Activated T-cell treated with anti-CD3 and anti-CD28 coated beads, Interleukin-2, amount 50 U/mL, for 48 hours (primary cell): ENCODE data around the gene IL12A.

Experiments
- DNase-seq, 2 experiments: peaks; one replicate each; pipeline ENCODE4 v3.0.0-alpha.2; 2020

The IL12A gene

DNA sequence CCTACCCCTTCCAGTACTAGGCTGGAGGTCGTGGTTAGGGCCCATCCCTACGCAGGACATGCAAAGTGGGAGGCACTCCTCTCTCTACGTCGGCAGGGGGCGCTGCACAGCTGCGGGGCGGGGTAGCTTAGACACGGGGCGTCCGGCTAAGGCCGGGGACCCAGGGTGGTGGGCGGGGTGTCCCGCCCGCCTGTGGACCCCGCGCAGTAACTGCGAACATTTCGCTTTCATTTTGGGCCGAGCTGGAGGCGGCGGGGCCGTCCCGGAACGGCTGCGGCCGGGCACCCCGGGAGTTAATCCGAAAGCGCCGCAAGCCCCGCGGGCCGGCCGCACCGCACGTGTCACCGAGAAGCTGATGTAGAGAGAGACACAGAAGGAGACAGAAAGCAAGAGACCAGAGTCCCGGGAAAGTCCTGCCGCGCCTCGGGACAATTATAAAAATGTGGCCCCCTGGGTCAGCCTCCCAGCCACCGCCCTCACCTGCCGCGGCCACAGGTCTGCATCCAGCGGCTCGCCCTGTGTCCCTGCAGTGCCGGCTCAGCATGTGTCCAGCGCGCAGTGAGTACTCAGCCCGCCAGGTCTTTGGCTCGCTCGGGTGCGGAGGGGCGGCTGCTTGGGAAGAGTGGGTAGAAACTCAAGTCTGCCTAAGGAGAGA lies at the start of gene IL12A:
TSS of gene IL12A (plus strand) at position 219 of the 655 bp plus-strand sequence.
- DNase-seq = peak; percentile 84 to 87

DNA sequence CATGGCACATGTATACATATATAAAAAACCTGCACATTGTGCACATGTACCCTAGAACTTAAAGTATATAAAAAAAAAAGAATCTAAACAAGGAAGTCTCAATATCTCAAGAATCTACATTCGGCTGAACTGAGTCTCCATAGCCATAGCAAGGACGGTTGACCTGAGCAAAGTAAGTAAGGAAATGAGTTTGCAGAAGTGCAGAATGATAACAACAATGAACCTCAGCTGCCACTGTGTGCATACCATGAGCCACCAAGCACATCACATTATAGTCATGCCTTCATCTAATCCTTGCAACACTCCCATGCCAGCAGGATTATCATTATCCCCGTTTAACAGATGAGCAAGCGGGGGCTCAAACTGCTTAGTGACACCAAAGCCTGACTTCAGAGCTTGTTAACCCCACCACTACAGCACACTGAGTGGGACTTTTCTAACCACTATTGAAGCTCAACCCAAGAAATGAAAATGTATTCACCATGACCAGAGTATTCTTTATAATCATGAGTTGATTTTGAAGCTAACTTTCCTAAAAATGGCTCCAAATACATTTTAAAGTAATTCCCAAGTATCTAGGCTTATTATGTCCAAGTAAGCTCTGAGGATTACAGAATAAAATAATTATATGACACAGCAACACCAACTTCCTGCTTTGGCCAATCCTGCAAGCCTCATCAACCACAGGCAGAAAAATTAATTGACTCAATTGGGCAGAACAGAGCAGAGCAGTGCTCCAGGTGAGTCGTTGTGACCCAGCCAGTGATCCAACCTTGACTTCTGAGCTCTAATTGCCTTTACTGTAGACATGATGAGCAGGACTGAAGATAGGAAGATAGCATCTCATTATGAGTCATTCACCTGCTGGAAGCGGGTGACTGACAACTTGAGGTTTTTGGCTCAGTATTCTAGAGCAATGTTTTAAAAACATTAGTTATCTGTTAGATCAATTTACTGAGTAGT lies 47.3 kb upstream of the IL12A start:
- DNase-seq = peak in 1 of 2 experiments; percentile 17

DNA sequence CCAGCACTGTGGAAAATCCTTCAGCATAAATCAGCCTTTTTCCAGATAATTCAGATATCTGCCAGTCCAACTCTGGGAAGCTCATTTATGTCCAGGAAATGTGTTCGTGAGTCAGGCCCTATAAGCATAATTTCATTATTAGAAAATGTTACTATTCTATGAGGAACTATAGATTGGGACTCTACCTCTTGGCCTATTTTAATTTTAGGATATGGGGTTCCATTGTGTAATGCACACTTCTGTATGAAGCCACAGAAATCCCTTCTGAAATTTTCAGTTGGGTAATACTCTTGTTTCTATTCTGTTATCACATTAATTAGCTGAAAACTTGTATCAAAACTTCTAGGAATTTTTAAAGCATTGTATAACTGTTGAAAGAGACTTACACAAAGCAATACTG lies 43.9 kb upstream of the IL12A start:
- no peak for DNase-seq

DNA sequence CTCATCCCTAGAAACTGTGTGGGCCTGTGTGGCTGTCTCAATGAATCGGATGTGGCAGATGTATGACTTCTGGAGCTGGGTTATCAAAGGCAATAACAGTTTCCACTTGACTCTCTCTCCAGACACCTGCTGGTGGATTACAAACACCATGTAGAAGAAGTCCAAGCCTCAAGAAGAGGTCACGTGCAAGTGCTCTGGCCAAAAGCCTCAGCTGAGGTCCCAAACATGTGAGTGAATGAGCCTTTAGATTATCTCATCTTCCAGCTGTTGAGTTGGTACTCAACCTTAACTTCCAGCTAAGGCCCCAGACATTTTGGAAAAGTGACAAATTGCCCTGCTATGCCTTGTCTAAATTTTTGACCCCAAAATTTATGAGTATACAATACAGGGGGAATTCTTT lies 42.7 kb upstream of the IL12A start:
- no peak for DNase-seq

DNA sequence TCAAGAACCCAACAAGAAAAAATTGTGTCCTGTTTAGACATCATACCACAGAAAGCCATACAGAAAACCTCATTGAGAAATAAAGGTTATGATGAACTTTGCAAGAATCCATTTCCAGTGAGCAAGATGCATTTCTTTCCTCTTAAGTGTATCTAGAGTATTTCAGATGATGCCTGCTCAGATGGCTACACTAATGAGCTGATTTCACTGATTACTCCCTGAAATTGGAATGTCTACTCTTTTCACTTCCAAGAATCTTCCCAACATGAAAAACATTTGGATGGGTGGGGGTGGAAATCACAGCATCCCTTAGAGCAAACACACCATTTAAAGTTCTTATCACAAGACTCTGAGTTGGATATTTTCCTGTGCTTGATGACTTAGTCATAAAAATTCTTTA lies 41.4 kb upstream of the IL12A start:
- DNase-seq = no peak

DNA sequence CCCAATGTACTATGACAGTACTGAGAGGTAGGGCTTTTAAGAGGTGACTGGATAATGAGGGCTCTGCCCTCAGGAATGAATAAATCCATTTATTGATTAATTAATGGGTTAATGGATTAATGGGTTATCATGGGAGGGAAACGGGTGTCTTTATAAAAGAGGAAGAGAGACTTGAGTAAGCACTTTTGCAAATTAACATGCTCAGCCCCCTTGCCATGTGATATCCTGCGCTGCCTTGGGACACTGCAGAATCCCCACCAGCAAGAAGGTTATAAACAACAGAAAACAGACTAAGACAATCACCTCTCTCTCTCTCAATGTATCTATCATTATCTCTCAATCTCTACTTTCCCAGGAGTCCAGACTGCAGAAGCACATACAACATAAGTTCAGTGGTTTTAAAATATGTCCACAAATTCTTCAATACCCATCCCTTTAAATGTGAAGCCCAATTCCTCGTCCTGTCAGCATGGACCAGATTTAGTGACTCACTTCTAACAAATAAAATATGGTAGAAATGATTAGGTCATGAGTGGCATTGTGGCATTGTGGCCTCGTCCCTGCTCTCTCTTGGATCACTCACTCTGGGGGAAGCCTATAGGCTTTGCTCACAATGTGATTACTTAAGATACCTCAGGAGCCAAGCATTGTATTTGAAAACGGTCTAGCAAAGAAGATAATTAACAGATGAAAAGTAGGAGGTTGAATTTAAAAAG lies 40.0 kb upstream of the IL12A start:
- DNase-seq = no peak

DNA sequence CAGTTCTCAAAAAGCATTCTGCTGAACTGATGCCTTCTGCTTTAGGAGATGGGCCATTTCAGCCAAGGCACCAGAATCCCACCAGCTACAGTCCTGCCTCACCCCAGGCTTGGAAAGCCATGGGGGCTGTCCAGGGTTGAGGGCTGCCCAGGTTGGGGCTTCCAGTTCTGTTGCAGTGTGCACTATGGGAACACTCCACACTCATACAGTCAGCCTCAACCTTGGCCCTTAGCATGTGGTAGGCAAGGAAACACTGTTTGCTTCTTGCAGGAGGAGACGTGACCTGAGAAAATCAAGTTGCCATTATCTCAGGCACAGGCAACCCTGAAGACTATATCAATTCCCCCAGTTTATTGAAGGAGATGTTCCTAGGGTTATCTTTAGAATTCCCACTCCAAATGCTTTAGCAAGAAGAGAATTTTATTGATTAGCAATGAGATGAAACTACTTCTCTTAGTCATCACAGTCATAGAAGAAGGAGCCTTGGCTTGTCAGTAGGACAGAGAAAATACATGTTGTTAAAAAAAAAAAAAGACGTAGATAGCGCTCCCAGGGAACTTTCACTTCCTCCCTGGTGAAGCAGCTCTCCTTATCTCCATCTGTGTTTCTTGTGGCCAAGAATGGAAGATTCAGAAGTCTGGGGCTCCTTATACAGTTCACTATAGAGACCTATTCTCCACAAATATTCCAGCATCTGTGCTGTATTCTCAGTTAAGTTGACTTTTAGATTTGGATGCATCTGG lies 38.3 kb upstream of the IL12A start:
- DNase-seq = no peak

DNA sequence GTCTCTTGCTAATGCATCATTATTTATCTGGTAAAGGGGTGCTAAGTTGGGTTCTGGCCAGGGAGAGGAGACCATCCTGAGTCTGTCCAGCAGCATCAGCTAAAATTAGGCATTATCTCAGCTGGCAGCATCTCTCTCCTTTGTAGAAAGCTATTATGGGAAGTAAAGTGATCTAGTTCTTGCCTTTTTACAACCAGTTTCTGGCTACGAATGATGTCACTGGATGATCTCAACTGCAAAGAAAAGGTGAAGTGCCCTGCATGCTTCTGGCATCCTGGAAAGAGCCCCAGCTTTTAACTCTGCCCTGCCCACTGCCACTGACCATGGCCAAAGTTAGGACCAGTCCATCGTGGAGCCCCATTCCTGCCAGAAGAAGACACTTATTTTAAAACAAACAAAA lies 37.1 kb upstream of the IL12A start:
- no peak for DNase-seq

DNA sequence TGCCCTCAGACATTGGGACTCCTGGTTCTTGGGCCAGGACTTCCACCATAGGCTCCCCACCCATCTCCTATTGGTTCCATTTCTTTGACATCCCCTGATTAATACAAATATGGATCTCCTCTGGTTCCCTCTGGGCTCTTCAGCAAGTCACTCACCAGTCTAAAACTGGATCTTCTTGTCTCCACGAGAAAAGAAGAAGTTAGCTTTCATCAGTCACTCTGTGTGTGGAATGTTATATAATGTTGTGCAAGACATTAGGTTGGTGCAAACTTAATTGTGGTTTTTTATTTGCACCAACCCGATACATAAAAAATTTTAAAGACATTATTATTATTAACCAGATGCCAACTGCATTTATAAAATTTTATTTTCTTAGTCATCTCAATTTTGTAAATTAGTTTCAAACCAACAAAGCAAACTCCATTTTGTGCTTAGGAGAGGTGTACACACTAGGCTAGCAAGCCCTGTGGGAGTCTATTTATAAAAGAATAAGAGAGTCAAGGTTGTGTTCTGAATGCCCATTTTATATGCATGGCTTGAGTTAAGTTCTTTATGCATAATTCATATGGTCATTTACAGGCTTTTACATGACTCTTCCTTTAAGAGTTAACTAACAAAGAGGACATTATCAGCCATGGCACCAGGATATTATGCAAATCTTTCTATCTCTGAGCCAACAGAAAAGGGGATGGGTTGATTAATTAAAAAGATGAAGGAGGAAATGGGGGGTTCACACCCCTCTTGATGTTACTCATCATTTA lies 35.1 kb upstream of the IL12A start:
- DNase-seq = no peak

DNA sequence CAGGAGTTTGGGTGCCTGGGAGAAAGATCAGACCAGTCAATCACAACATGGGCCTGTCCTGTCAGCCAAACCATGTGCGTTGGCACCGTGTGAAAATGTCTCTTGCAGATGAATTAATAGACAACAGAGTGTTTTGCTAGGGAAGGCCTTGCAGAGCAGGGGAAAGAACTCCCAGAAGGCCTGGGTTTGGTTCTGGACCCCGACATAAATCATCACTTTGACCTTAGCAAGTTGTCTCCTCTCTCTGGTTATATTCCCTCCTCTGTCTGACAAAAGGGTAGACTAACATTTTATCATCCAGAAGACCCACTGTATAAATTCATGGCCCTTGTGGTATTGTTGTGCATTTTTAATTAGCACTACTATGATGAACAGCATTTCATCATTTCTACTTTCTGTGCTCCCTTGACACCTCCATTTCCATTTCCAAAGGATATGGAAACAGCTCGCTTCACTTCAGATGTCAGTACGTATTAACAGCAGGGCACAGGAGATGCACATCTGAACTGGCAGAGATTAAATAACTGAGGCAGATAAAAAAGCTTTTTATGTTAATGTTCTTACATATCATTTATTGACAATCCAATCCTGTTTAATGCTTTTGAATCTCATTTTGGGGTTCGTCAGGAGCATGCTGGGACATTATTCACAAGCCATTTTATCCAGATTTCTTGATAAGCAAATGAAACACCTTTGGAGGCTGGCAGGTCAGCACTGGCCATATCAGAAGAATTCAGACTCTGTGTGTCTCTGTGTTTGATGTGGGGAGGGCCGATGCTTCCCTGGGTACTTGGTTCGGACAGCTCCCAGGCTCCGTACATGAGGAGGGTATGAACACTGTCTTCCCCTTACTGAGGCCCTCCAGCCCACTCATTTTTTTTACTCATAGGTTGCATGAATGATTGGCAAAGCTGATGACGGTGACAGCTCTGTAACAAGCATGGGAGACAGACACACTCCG lies 28.2 kb upstream of the IL12A start:
- no peak for DNase-seq

DNA sequence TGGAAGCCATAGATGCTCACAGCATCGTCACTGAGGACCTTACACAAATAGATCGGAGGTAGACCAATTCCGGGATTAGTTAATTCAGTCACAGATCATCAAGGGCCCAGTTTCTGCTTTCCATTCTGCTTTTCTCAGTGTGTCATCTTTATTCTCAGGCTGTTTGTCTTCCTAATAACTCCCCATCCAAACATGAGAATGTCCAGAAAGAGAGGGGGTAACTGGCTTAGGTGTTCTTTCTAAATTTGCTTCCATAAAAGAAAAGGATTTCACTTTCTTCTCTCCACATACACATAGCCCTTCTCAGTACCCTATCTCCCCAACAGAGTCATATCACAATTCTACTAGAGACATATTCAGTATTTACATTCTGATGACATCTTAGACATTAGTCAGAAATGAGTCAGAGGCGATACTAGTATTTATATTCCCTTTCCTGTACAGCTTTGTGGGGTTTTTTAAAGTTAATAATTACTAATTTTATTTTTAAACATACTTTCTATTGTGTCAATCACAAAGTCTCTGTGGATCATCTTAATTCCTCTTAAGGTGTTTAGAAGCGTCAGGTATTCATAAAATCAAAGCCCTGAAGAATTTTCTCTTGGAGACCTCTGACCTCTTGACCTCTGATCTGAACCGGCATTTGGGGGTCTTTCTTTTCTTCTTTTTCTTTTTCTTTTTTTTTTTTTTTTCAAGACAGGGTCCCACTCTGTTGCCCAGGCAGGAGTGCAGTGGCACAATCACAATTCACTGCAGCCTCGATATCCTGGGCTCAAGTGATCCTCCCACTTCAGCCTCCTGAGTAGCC lies 24.3 kb upstream of the IL12A start:
- no peak for DNase-seq

DNA sequence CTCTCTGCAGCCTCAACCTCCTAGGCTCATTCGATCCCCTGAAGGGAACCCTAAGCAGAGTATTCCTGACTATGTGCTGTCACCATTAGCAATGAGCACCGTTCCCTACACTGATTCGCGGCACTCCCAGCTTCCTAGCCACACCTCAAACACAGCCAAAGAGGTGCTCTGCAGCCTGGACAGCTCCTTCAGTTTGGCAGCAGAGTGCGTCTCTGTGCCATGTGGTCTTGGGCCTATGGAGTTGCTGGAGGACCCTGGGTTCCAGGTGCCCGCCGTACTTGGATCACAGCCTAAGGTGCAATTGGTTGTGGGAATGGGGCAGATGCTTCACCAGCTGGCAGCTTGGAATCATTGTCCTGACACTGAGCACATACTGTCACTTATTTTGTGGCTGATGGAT lies 17.3 kb upstream of the IL12A start:
- DNase-seq = no peak

DNA sequence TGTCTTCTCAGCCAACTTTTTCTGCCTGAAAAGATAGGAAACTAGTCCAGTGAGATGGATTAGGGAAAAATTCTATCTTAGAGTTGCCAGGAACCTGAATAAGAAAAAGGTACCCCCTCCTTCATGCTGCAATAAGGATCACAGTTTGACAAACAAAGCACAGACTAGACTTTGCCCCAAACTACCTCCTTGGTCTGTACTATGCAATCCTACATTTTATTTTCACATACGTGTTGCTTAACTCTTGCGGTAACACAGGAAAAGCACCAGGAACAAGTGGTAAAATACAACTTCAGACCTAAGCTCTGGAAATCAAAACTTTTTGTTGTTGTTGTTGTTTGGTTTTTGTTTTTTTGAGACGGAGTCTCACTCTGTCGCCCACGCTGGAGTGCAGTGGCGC lies 11.3 kb upstream of the IL12A start:
- DNase-seq = no peak

DNA sequence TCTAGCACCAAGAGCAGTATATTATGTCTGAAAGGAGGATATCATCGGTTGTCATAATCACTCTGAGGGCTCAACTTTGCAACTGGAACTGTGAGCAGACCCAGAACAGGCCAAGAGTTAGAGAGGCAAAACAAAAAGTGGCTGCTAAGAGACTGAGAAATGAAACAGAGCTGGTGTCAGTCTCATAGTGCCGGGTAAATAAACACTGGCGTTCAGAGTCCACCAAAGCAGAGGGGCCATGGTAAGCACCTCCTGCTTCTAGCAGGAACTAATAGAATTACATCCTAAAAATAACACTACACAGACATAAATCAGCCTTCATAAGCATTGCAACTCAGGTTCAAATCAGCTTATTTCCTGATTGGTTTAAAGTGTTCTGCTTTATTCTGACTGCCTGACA lies 10.3 kb upstream of the IL12A start:
- no peak for DNase-seq

DNA sequence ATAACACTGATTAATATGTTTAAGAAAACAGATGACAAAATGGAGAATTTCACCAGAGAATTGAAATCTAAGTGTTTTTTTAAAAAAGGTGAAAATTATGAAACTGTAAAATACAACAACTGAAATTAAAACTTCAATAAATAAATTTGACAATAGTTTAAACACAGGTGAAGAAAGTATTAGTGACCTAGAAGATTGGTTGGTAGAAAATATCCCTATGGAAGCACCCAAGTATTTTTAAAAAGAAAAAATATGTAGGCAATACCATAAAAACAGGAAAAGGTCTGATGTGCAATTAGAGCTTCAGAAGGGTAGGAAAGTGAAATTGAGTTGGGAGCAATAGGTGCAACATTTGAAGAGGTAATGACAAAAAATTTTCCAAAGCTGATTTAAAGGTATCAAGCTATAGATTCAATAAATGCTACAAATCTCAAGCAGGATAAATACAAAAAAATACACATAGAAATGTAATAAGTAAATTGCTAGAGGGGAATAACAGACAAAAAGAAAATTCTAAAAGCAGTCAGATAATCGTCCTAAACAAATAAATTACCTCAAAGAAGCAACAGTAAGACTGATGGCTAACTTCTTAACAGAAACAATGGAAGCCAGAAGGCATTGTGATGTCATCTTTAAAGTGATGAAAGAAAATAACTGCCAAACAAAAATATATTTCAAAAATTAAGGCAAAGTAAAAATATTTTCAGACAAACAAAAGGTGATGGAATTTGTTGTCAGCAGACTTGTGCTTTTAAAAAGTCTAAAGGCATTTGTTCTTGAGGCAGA lies 9.5 kb upstream of the IL12A start:
- DNase-seq = no peak

DNA sequence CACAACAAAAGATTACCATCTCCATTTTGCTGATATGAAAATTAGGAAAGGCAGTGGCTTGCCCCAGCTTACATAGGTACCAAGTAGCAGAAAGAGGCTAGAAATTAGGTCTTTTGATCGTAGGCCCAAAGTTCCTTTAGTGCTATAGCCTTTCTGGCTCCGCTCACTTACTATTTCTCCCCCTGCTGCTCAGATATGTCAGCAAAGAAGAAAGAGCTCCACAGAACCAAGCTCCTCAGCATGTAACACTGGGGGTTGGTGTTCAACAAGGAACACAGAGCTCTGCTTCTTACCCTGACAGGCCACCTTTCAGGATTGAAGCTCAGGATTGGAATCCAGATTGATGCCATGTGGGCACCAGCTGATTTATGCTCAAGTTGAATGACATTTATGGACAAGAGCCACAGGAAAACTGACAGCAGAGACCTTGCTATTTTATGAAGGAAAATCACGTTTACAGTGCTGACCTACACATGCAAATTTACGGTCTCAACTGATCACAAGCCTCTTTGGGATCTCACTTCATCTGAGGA lies 6.1 kb upstream of the IL12A start:
- no peak for DNase-seq

DNA sequence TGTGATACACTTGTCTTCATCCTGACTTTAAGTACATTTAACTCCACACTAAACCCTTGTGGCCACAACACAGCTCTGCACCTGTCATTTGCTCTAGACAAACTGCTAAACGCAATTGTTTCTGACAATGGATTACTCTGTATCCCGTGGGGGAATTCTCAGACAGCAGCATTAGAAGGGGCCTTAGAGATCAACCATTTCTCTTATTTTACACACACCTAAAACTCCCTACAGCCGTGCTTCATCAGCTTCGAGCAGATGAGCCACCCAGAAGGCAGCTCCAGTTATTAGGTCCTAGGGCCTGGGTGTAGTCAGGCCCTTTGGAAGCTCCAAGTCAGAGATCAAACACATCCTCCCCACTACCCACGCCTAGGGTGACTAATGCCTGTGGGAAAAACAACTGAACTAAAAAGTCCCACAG lies 1.3 kb upstream of the IL12A start:
- DNase-seq = peak; percentile 27

DNA sequence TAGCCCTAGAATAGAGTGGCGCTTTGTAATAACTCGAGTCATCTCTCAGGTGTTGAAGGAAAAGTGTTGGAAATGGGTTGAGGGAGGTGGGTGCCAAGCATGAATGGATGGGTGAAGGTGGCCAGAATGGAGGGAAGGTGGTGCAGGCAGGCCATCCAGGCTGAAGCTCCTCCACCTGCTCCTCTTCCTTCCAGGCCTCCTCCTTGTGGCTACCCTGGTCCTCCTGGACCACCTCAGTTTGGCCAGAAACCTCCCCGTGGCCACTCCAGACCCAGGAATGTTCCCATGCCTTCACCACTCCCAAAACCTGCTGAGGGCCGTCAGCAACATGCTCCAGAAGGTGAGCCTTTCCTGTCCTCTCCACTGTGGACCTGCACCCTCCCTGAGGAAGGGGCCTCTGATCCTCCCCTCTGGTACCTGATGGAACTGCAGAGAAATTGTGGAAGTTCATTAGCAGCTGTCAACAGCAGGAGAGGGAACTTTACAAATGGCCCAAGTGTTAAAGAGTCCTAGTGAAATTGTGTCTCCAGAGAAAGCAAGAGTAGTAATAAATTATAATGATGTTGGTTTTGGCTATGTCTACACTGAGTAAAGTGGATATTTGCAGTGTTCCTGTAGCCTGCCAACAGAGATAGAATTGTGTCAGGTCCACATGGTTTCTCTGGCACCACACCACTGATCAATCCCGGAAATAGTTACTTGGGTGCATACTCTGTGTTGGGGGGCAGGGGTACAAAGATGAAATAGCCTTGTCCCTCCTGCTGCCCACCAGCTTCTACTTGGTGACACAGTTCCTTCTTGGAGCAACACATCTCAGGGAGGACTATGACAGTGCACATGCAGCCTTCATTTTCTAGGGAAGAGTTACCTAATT lies 1.6 kb downstream of the IL12A start:
- DNase-seq = no peak
